ENCODE results near the gene CAMSAP1.

CAMSAP1 gene

GRCh38 chr9:135758870-135759269 is 148.5 kb downstream of the CAMSAP1 start:
- TF ChIP-seq, protein P1, sequence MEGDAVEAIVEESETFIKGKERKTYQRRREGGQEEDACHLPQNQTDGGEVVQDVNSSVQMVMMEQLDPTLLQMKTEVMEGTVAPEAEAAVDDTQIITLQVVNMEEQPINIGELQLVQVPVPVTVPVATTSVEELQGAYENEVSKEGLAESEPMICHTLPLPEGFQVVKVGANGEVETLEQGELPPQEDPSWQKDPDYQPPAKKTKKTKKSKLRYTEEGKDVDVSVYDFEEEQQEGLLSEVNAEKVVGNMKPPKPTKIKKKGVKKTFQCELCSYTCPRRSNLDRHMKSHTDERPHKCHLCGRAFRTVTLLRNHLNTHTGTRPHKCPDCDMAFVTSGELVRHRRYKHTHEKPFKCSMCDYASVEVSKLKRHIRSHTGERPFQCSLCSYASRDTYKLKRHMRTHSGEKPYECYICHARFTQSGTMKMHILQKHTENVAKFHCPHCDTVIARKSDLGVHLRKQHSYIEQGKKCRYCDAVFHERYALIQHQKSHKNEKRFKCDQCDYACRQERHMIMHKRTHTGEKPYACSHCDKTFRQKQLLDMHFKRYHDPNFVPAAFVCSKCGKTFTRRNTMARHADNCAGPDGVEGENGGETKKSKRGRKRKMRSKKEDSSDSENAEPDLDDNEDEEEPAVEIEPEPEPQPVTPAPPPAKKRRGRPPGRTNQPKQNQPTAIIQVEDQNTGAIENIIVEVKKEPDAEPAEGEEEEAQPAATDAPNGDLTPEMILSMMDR (IDR thresholded peaks at IDR 0.05; ENCODE audit: insufficient read depth, missing control alignments), result no peak
- FAIRE-seq, result no peak
- DNase-seq (ENCODE audit: insufficient read length, low spot score), result no peak
